GM12878 (cell line): ENCODE results near the gene CLCNKA. TPM values are rescaled to one million over a fixed set of nuclear protein-coding genes. Genes with fewer than 3 reads are reported as not detected.

Source experiments
- ATAC-seq: fragments of 200-7000 bp; cut with Tn5 transposase; 3 replicates; pipeline ENCODE4 v1.9.1; 2020; ENCODE audit warnings: mild to moderate bottlenecking, moderate library complexity
- BruUV-seq: library from RNA; stranded (reverse); fragments of 400-500 nt; replicated peaks from 2 replicates; lab custom pipeline; 2021; lab: Mats Ljungman, UMichigan
- CTCF ChIA-PET: fragments of 300-600 bp; sonication (Branson Sonifier 250); formaldehyde crosslinking; extraction: SDS; loops from one replicate; lab custom pipeline; 2021; ENCODE audit warnings: inconsistent platforms; lab: Yijun Ruan, JAX
- POLR2A ChIA-PET: fragments of 350-600 bp; formaldehyde crosslinking; extraction: SDS; loops from one replicate; lab custom pipeline; 2021; ENCODE audit warnings: inconsistent platforms; lab: Charles Lee
- RAD21 ChIA-PET: fragments of 300-600 bp; sonication (Branson Sonifier 250); formaldehyde crosslinking; loops from one replicate; lab custom pipeline; 2023; ENCODE audit warnings: antibody characterized with exemption; ENCODE audit not compliant: unreplicated experiment; lab: Charles Lee
- SMC1A ChIA-PET: fragments of 300-600 bp; sonication (Branson Sonifier 250); formaldehyde crosslinking; loops from one replicate; lab custom pipeline; 2023; ENCODE audit not compliant: unreplicated experiment, uncharacterized antibody; lab: Charles Lee
- DNase-seq: peaks from one replicate; pipeline ENCODE4 v3.0.0-alpha.2; 2011; ENCODE audit warnings: low read depth, low spot score
- FAIRE-seq: peaks from 3 replicates; lab custom pipeline; 2011; peaks lifted over from hg19 to GRCh38; lab: Jason Lieb, UNC
- H2AFZ ChIP-seq: 2 replicates; pipeline ENCODE4 v1.6.0; 2011; ENCODE audit warnings: low read depth, low read length, control low read depth; ENCODE audit not compliant: control insufficient read depth
- H3K27ac ChIP-seq: 2 replicates; pipeline ENCODE4 v1.5.1; 2011; ENCODE audit warnings: control low read depth; ENCODE audit not compliant: control insufficient read depth, insufficient read depth
- H3K27me3 ChIP-seq, 2 experiments: replicated peaks in 1 of 2; 2 replicates each; pipeline versions ENCODE4 v1.6.0 to v1.6.1; 2011; ENCODE audit warnings: low read length in 1 of 2; ENCODE audit not compliant: control insufficient read depth in 2 of 2, insufficient read depth in 2 of 2
- H3K36me3 ChIP-seq, 2 experiments: 2 replicates each; pipeline ENCODE4 v1.5.1; 2011; ENCODE audit warnings: low read length in 1 of 2; ENCODE audit not compliant: control insufficient read depth in 2 of 2, insufficient read depth in 2 of 2
- H3K4me1 ChIP-seq: 2 replicates; pipeline ENCODE4 v1.6.1; 2011; ENCODE audit warnings: mild to moderate bottlenecking, low read length, moderate library complexity, mixed read lengths; ENCODE audit not compliant: control insufficient read depth, insufficient read depth
- H3K4me2 ChIP-seq: 2 replicates; pipeline ENCODE4 v1.6.0; 2011; ENCODE audit warnings: control low read depth; ENCODE audit not compliant: control insufficient read depth, insufficient read depth
- H3K4me3 ChIP-seq: fragments of 200-600 bp; sonication (generic); 2 replicates; pipeline ENCODE4 v1.5.1; 2016
- H3K79me2 ChIP-seq: 2 replicates; pipeline ENCODE4 v1.6.0; 2011; ENCODE audit warnings: low read length; ENCODE audit not compliant: control insufficient read depth, insufficient read depth
- H3K9ac ChIP-seq: 2 replicates; pipeline ENCODE4 v1.8.0; 2011; ENCODE audit warnings: low read length, control low read depth, mixed read lengths; ENCODE audit not compliant: control insufficient read depth, insufficient read depth
- H3K9me3 ChIP-seq: replicated peaks from 3 replicates; pipeline ENCODE4 v1.5.1; 2011; ENCODE audit warnings: mild to moderate bottlenecking, low read length; ENCODE audit not compliant: control insufficient read depth, insufficient read depth
- H4K20me1 ChIP-seq: 2 replicates; pipeline ENCODE4 v1.6.0; 2011; ENCODE audit not compliant: control insufficient read depth, insufficient read depth
- CEBPZ ChIP-seq: fragments of 150-350 bp; IDR thresholded peaks from 2 replicates; pipeline ENCODE4 v1.6.1; 2016; ENCODE audit warnings: low read depth, low read length
- CREB1 ChIP-seq: IDR thresholded peaks from 2 replicates; pipeline ENCODE4 v1.6.1; 2012; ENCODE audit warnings: low read depth, mild to moderate bottlenecking, inconsistent platforms
- CTCF ChIP-seq, 3 experiments: IDR thresholded peaks in 2 of 3; conservative IDR thresholded peaks in 1 of 3; 2 replicates each; pipeline ENCODE4 v1.5.1; 2011; ENCODE audit warnings: low read depth in 3 of 3, low read length in 3 of 3, mild to moderate bottlenecking in 3 of 3, control low read depth in 2 of 3, moderate library complexity in 2 of 3, inconsistent platforms in 1 of 3, mixed read lengths in 1 of 3; ENCODE audit not compliant: control insufficient read depth in 2 of 3, insufficient read depth in 1 of 3; ENCODE audit errors: extremely low read depth in 1 of 3
- EZH2 ChIP-seq: IDR thresholded peaks from 2 replicates; pipeline ENCODE4 v1.6.1; 2012; ENCODE audit warnings: low read depth, mild to moderate bottlenecking, control low read depth, inconsistent platforms, low read length, borderline replicate concordance; ENCODE audit not compliant: control insufficient read depth
- HCFC1 ChIP-seq: fragments of 150-350 bp; IDR thresholded peaks from 2 replicates; pipeline ENCODE4 v1.6.1; 2014; ENCODE audit warnings: low read length
- JUNB ChIP-seq: IDR thresholded peaks from 2 replicates; pipeline ENCODE4 v1.6.1; 2016; ENCODE audit warnings: antibody characterized with exemption, mild to moderate bottlenecking
- MEF2B ChIP-seq: fragments of 450-650 bp; IDR thresholded peaks from 2 replicates; pipeline ENCODE4 v1.6.1; 2018; ENCODE audit warnings: mild to moderate bottlenecking, moderate library complexity; ENCODE audit not compliant: partially characterized antibody, poor library complexity, severe bottlenecking
- MYC ChIP-seq: IDR thresholded peaks from 2 replicates; pipeline ENCODE4 v1.6.1; 2011; ENCODE audit warnings: mild to moderate bottlenecking, low read length, moderate library complexity, inconsistent platforms; ENCODE audit not compliant: insufficient read depth, insufficient replicate concordance, insufficient read length, severe bottlenecking
- POLR2AphosphoS5 ChIP-seq: IDR thresholded peaks from 2 replicates; pipeline ENCODE4 v1.6.1; 2011; ENCODE audit warnings: mild to moderate bottlenecking, low read length, inconsistent platforms
- RAD51 ChIP-seq: fragments of 450-650 bp; IDR thresholded peaks from 2 replicates; pipeline ENCODE4 v1.6.1; 2016; ENCODE audit warnings: moderate library complexity, mild to moderate bottlenecking, inconsistent platforms
- SIX5 ChIP-seq: IDR thresholded peaks from 2 replicates; pipeline ENCODE4 v1.6.1; 2011; ENCODE audit warnings: mild to moderate bottlenecking, low read depth, low read length, moderate library complexity; ENCODE audit not compliant: severe bottlenecking
- SMAD1 ChIP-seq: fragments of 450-650 bp; IDR thresholded peaks from 2 replicates; pipeline ENCODE4 v1.6.1; 2018; ENCODE audit warnings: mild to moderate bottlenecking, low read depth; ENCODE audit not compliant: partially characterized antibody
- SREBF2 ChIP-seq: IDR thresholded peaks from 2 replicates; pipeline ENCODE4 v1.6.1; 2012; ENCODE audit warnings: mild to moderate bottlenecking, low read length
- TCF12 ChIP-seq: IDR thresholded peaks from 2 replicates; pipeline ENCODE4 v1.6.1; 2011; ENCODE audit warnings: low read depth, mild to moderate bottlenecking, low read length
- USF1 ChIP-seq: IDR thresholded peaks from 2 replicates; pipeline ENCODE4 v1.6.1; 2011; ENCODE audit warnings: borderline replicate concordance, low read depth, mild to moderate bottlenecking, moderate library complexity, mixed read lengths, low read length; ENCODE audit not compliant: insufficient read depth; ENCODE audit errors: extremely low read length
- ZBED1 ChIP-seq: IDR thresholded peaks from 2 replicates; pipeline ENCODE4 v1.6.1; 2016; ENCODE audit warnings: borderline replicate concordance
- ZSCAN29 ChIP-seq: fragments of 450-650 bp; IDR thresholded peaks from 2 replicates; pipeline ENCODE4 v1.6.1; 2017; ENCODE audit warnings: mild to moderate bottlenecking, moderate library complexity
- WGBS: methylation state at CpG from one replicate; pipeline ENCODE4 v1.1.6; 2016; ENCODE audit warnings: low lambda C conversion rate; ENCODE audit not compliant: insufficient replicate concordance, insufficient coverage; ENCODE audit errors: missing lambda C conversion rate; 5-methylcytosine and 5-hydroxymethylcytosine counted together
- in situ Hi-C: fragments of 300-500 bp; cut with MboI; formaldehyde crosslinking; loops from 9 replicates; pipeline ENCODE4 v1.14.3; 2018; ENCODE audit warnings: mixed read lengths
- intact Hi-C: fragments of 100-400 bp; cut with micrococcal nuclease; formaldehyde crosslinking; loops from one replicate; pipeline ENCODE4 v1.14.2; 2022; ENCODE audit not compliant: unreplicated experiment
- polyA plus RNA-seq, 11 experiments: library from polyadenylated mRNA; depleted of rRNA in 4 of 11; unstranded in 6 of 11; stranded (reverse) in 5 of 11; fragments of >200 nt; fragmentation: Nextera tagmentation in 4 of 11; fragmentation: Illumina TruSeq in 1 of 11; extraction: Ambion mirVana in 4 of 11; extraction: Trizol in 1 of 11; gene quantifications; 1 replicate in 1 of 11; 2 replicates in 10 of 11; pipeline versions ENCODE4 v1.2.1 to v1.2.3, GENCODE V29; 2011 to 2016; ENCODE audit warnings: inconsistent platforms in 2 of 11, missing spikeins in 2 of 11, low read depth in 1 of 11
- total RNA-seq, 4 experiments: library from RNA; depleted of rRNA in 3 of 4; stranded (reverse); fragments of >200 nt in 3 of 4; fragmentation: Illumina TruSeq in 1 of 4; extraction: Trizol in 1 of 4; gene quantifications; 2 replicates each; pipeline versions ENCODE4 v1.2.1 to v1.2.3, GENCODE V29; 2013 to 2021
- TF ChIP-seq, protein P1 (sequence below): IDR thresholded peaks from 2 replicates; pipeline ENCODE4 v1.6.1; 2012; ENCODE audit warnings: low read depth, low read length, improper control_type of control experiment

Gene CLCNKA
- total and polyA plus RNA-seq, 10 of the 15 experiments (the other 5 are each of a cell fraction or from before 2014, with no cell fraction given), result 0.02 to 0.15 (median 0.08) TPM; not detected in 6

- peaks cover 1 to 3% of the 10 kb centered on the region in 2 experiments; a peak in 2 of 4 replicates for H3K27me3 ChIP-seq
- intact Hi-C loops, result no loop called here
- CTCF ChIA-PET, result interaction anchor here (1.4 to 5.7 kb wide), 4 partner anchors 8 to 280 kb away, joined by 3 to 42 read pairs (median 6); no protein-coding TSS in a partner anchor
- POLR2A ChIA-PET, result no interaction called here
- no peak overlapping the region for H3K4me3 ChIP-seq
- no TSS peak for BruUV-seq
- H3K9me3 ChIP-seq, result no peaks in the 10 kb centered on the region
- no peak overlapping the region for H3K9ac ChIP-seq
- H3K79me2 ChIP-seq, result no peaks in the 10 kb centered on the region
- FAIRE-seq (no peak), ATAC-seq (no peak), DNase-seq (no peak)
- 51% methylated on average over 6 of the region's 6 CpGs for WGBS
- no peaks in the 10 kb centered on the region for H3K4me1 ChIP-seq
- H4K20me1 ChIP-seq, result no peaks in the 10 kb centered on the region
- RAD21 ChIA-PET, result interaction anchor here (1.3 kb wide), 1 partner anchor 61 kb away, joined by 4 read pairs; no protein-coding TSS in a partner anchor
- H3K4me2 ChIP-seq, result no peak overlapping the region
- SMC1A ChIA-PET, result no interaction called here
- no peak overlapping the region for H2AFZ ChIP-seq
- in situ Hi-C loops, result no loop called here
- H3K27ac ChIP-seq, result no peak overlapping the region
- H3K36me3 ChIP-seq, result no peaks in the 10 kb centered on the region
- TF ChIP-seq CTCF (IDR thresholded peaks at IDR 0.05 in 2 of 3, conservative IDR thresholded peaks at IDR 0.05 in 1 of 3; ENCODE audit: control insufficient read depth in 2 of 3, extremely low read depth in 1 of 3, insufficient read depth in 1 of 3, low read depth in 3 of 3, low read length in 3 of 3) (no peak), MEF2B (no peak), ZSCAN29 (no peak), TCF12 (no peak), HCFC1 (no peak), RAD51 (no peak), USF1 (no peak), CEBPZ (no peak), SMAD1 (no peak), SIX5 (no peak), CREB1 (no peak), POLR2AphosphoS5 (no peak), EZH2 (no peak), SREBF2 (no peak), JUNB (no peak), MYC (no peak), ZBED1 (no peak)
- TF ChIP-seq, protein P1, sequence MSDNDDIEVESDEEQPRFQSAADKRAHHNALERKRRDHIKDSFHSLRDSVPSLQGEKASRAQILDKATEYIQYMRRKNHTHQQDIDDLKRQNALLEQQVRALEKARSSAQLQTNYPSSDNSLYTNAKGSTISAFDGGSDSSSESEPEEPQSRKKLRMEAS, result no peak
Observed at GRCh38 chr1:16071614-16072013, 49.8 kb downstream of the CLCNKA start.
